HG03103 (cell line): ENCODE results near the gene CA12.
"Not testable (repeated sequence)": the region's sequence is repeated elsewhere in the genome, so short reads cannot be mapped to it uniquely, and the experiment has no call there.

Source experiments
- ATAC-seq: cut with Tn5 transposase; IDR thresholded peaks from one replicate; pipeline ENCODE4 v1.9.1; 2021; ENCODE audit warnings: low read depth; ENCODE audit not compliant: unreplicated experiment

Gene CA12

GRCh38 chr15:63381301-63382204 lies at the start of gene CA12:
Gene CA12, minus strand, starts transcription at chr15:63381846. Its CDS starts 126 bp downstream, at chr15:63381720.
- no peak for ATAC-seq

GRCh38 chr15:63430766-63431451 lies 49.3 kb upstream of the CA12 start:
- ATAC-seq, result no peak

GRCh38 chr15:63426552-63426951 lies 44.9 kb upstream of the CA12 start:
- no peak for ATAC-seq

- ATAC-seq, result no peak
These were observed 43.9 kb upstream of the CA12 start for GRCh38 chr15:63425426-63425985.

- ATAC-seq, result no peak
These were observed 41.4 kb upstream of the CA12 start for GRCh38 chr15:63422891-63423590.

- no peak for ATAC-seq
These were observed 39.8 kb upstream of the CA12 start for GRCh38 chr15:63421433-63421832.

- ATAC-seq, result no peak
These were observed 38.7 kb upstream of the CA12 start for GRCh38 chr15:63420333-63420747.

- ATAC-seq, result no peak
These were observed 37.2 kb upstream of the CA12 start for GRCh38 chr15:63418811-63419210.

GRCh38 chr15:63417721-63418120 lies 36.1 kb upstream of the CA12 start:
- ATAC-seq, result no peak

GRCh38 chr15:63417274-63417673 lies 35.6 kb upstream of the CA12 start:
- not testable (repeated sequence) for ATAC-seq

GRCh38 chr15:63414474-63415120 lies 33.0 kb upstream of the CA12 start:
- ATAC-seq, result no peak

GRCh38 chr15:63412551-63412950 lies 30.9 kb upstream of the CA12 start:
- no peak for ATAC-seq

- no peak for ATAC-seq
These were observed 30.2 kb upstream of the CA12 start for GRCh38 chr15:63411866-63412265.

GRCh38 chr15:63409179-63409578 lies 27.5 kb upstream of the CA12 start:
- ATAC-seq, result no peak

GRCh38 chr15:63408524-63408923 lies 26.9 kb upstream of the CA12 start:
- no peak for ATAC-seq

- ATAC-seq, result no peak
These were observed 26.0 kb upstream of the CA12 start for GRCh38 chr15:63407612-63408011.

- ATAC-seq, result no peak
These were observed 24.2 kb upstream of the CA12 start for GRCh38 chr15:63405683-63406390.

- no peak for ATAC-seq
These were observed 23.5 kb upstream of the CA12 start for GRCh38 chr15:63405159-63405558.

GRCh38 chr15:63403254-63403945 lies 21.8 kb upstream of the CA12 start:
- no peak for ATAC-seq
